ENCODE measurements around the gene PPP2R3A. TPM values are rescaled to one million over a fixed set of nuclear protein-coding genes. Genes with fewer than 3 reads are reported as not detected.

The PPP2R3A gene
- polyA plus RNA-seq, 1 donor (not counting 4 experiments of a cell fraction or from before 2014, with no cell fraction given): 11.1 TPM

GRCh38 chr3:136042608-136043221, 77.2 kb downstream of the PPP2R3A start:
- Histone ChIP-seq H3K4me2 (ENCODE audit: control insufficient read depth, extremely low read depth, insufficient read depth, low read depth, low read length) (no peak overlapping the region), H3K27me3 (ENCODE audit: control insufficient read depth, extremely low read depth, insufficient read depth, low read length) (no peaks in the 10 kb centered on the region), H3K9ac (ENCODE audit: control insufficient read depth, extremely low read depth, insufficient read depth, low read length) (no peak overlapping the region), H4K20me1 (ENCODE audit: control insufficient read depth, extremely low read depth, insufficient read depth, low read length) (no peaks in the 10 kb centered on the region), H3K4me1 (ENCODE audit: control insufficient read depth, extremely low read depth, insufficient read depth, low read length) (no peaks in the 10 kb centered on the region), H3K4me3 (ENCODE audit: control insufficient read depth in 2 of 3, extremely low read depth in 1 of 3, insufficient read depth in 2 of 3, low read depth in 1 of 3, low read length in 3 of 3) (no peak overlapping the region), H3K9me3 (ENCODE audit: control insufficient read depth, low read depth, low read length) (no peaks in the 10 kb centered on the region), H3K36me3 (ENCODE audit: control insufficient read depth in 2 of 2, extremely low read depth in 1 of 2, insufficient read depth in 2 of 2, low read length in 2 of 2) (peaks cover 9 to 10% of the 10 kb centered on the region in 2 experiments), H2AFZ (ENCODE audit: control insufficient read depth, low read length) (no peak overlapping the region), H3K27ac (ENCODE audit: control insufficient read depth, insufficient read depth, low read length) (no peak overlapping the region), H3K79me2 (ENCODE audit: control insufficient read depth, insufficient read depth, low read length) (no peaks in the 10 kb centered on the region), H3K9me1 (ENCODE audit: control insufficient read depth, extremely low read depth, insufficient read depth, low read length) (no peaks in the 10 kb centered on the region)
- TF ChIP-seq EZH2 (IDR thresholded peaks at IDR 0.05; ENCODE audit: low read length) (no peak), CTCF (optimal IDR thresholded peaks at IDR 0.05 in 1 of 3, IDR thresholded peaks at IDR 0.05 in 1 of 3, conservative IDR thresholded peaks at IDR 0.05 in 1 of 3; ENCODE audit: extremely low read depth in 1 of 3, insufficient read depth in 2 of 3, low read length in 3 of 3) (peak; percentile 2 to 40 (median 39))
- DNase-seq (ENCODE audit: low read depth, low spot score) (no peak), FAIRE-seq (no peak)
- dilution Hi-C loops (cut with MboI; ENCODE audit: extremely low pct_ligation_motif_present, low sequenced_read_pairs): no loop called here

- Histone ChIP-seq H3K4me3 (ENCODE audit: control insufficient read depth in 2 of 3, extremely low read depth in 1 of 3, insufficient read depth in 2 of 3, low read depth in 1 of 3, low read length in 3 of 3) (no peak overlapping the region), H3K4me1 (ENCODE audit: control insufficient read depth, extremely low read depth, insufficient read depth, low read length) (no peaks in the 10 kb centered on the region), H3K9me3 (ENCODE audit: control insufficient read depth, low read depth, low read length) (no peaks in the 10 kb centered on the region), H3K36me3 (ENCODE audit: control insufficient read depth in 2 of 2, extremely low read depth in 1 of 2, insufficient read depth in 2 of 2, low read length in 2 of 2) (peaks cover 9 to 10% of the 10 kb centered on the region in 2 experiments), H3K27ac (ENCODE audit: control insufficient read depth, insufficient read depth, low read length) (no peak overlapping the region), H4K20me1 (ENCODE audit: control insufficient read depth, extremely low read depth, insufficient read depth, low read length) (no peaks in the 10 kb centered on the region), H3K9me1 (ENCODE audit: control insufficient read depth, extremely low read depth, insufficient read depth, low read length) (no peaks in the 10 kb centered on the region), H3K4me2 (ENCODE audit: control insufficient read depth, extremely low read depth, insufficient read depth, low read depth, low read length) (no peak overlapping the region), H3K79me2 (ENCODE audit: control insufficient read depth, insufficient read depth, low read length) (no peaks in the 10 kb centered on the region), H3K9ac (ENCODE audit: control insufficient read depth, extremely low read depth, insufficient read depth, low read length) (no peak overlapping the region), H3K27me3 (ENCODE audit: control insufficient read depth, extremely low read depth, insufficient read depth, low read length) (no peaks in the 10 kb centered on the region), H2AFZ (ENCODE audit: control insufficient read depth, low read length) (no peak overlapping the region)
- no peak for DNase-seq (ENCODE audit: low read depth, low spot score)
- FAIRE-seq: no peak
- dilution Hi-C loops (cut with MboI; ENCODE audit: extremely low pct_ligation_motif_present, low sequenced_read_pairs): no loop called here
- TF ChIP-seq EZH2 (IDR thresholded peaks at IDR 0.05; ENCODE audit: low read length) (no peak), CTCF (optimal IDR thresholded peaks at IDR 0.05 in 1 of 3, IDR thresholded peaks at IDR 0.05 in 1 of 3, conservative IDR thresholded peaks at IDR 0.05 in 1 of 3; ENCODE audit: extremely low read depth in 1 of 3, insufficient read depth in 2 of 3, low read length in 3 of 3) (no peak)
These were observed 79.6 kb downstream of the PPP2R3A start for GRCh38 chr3:136044980-136045745.
